Panc1 (cell line): ENCODE data around the gene PDE10A.

ENCODE experiments used
- POLR2AphosphoS5 ChIP-seq: IDR thresholded peaks from 2 replicates; pipeline ENCODE4 v1.6.1; 2012; ENCODE audit warnings: mild to moderate bottlenecking, low read depth, low read length, moderate library complexity
- TF ChIP-seq, protein P1 (sequence below): fragments of 450-650 bp; IDR thresholded peaks from 2 replicates; pipeline ENCODE4 v1.5.1; 2017; ENCODE audit warnings: mild to moderate bottlenecking
- TF ChIP-seq, protein P2 (sequence below), 2 experiments: IDR thresholded peaks; 2 replicates each; pipeline ENCODE4 v1.6.1; 2011 to 2012; ENCODE audit warnings: low read depth in 2 of 2, control low read depth in 1 of 2, low read length in 1 of 2, mild to moderate bottlenecking in 1 of 2, moderate library complexity in 1 of 2; ENCODE audit not compliant: insufficient read depth in 1 of 2

DNA sequence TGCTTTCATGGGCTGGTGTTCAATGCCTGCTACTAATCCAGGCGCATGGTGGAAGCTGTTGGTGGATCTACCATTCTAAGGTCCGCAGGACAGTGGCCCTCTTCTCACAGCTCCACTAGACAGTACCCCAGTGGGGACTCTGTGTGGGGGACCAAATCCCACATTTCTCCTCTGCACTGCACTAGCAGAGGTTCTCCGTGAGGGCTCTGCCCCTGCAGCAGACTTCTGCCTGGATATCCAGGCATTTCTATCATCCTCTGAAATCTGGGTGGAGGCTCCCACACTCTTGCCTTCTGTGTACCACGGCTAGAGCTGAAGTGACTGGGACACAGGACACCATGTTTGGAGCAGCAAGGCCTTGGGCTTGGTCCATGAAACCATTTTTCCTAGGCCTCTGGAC, 219.6 kb downstream of the PDE10A start:
- TF ChIP-seq, protein P1, sequence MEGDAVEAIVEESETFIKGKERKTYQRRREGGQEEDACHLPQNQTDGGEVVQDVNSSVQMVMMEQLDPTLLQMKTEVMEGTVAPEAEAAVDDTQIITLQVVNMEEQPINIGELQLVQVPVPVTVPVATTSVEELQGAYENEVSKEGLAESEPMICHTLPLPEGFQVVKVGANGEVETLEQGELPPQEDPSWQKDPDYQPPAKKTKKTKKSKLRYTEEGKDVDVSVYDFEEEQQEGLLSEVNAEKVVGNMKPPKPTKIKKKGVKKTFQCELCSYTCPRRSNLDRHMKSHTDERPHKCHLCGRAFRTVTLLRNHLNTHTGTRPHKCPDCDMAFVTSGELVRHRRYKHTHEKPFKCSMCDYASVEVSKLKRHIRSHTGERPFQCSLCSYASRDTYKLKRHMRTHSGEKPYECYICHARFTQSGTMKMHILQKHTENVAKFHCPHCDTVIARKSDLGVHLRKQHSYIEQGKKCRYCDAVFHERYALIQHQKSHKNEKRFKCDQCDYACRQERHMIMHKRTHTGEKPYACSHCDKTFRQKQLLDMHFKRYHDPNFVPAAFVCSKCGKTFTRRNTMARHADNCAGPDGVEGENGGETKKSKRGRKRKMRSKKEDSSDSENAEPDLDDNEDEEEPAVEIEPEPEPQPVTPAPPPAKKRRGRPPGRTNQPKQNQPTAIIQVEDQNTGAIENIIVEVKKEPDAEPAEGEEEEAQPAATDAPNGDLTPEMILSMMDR, result no peak
- TF ChIP-seq POLR2AphosphoS5, result no peak
- TF ChIP-seq, protein P2, sequence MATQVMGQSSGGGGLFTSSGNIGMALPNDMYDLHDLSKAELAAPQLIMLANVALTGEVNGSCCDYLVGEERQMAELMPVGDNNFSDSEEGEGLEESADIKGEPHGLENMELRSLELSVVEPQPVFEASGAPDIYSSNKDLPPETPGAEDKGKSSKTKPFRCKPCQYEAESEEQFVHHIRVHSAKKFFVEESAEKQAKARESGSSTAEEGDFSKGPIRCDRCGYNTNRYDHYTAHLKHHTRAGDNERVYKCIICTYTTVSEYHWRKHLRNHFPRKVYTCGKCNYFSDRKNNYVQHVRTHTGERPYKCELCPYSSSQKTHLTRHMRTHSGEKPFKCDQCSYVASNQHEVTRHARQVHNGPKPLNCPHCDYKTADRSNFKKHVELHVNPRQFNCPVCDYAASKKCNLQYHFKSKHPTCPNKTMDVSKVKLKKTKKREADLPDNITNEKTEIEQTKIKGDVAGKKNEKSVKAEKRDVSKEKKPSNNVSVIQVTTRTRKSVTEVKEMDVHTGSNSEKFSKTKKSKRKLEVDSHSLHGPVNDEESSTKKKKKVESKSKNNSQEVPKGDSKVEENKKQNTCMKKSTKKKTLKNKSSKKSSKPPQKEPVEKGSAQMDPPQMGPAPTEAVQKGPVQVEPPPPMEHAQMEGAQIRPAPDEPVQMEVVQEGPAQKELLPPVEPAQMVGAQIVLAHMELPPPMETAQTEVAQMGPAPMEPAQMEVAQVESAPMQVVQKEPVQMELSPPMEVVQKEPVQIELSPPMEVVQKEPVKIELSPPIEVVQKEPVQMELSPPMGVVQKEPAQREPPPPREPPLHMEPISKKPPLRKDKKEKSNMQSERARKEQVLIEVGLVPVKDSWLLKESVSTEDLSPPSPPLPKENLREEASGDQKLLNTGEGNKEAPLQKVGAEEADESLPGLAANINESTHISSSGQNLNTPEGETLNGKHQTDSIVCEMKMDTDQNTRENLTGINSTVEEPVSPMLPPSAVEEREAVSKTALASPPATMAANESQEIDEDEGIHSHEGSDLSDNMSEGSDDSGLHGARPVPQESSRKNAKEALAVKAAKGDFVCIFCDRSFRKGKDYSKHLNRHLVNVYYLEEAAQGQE (IDR thresholded peaks at IDR 0.05; ENCODE audit: insufficient read depth in 1 of 2, low read depth in 2 of 2, low read length in 1 of 2), result no peak
